ENCODE measurements around the gene TNS3. TPM values are rescaled to one million over a fixed set of nuclear protein-coding genes. Genes with fewer than 3 reads are reported as not detected.

Gene TNS3
- total and polyA plus RNA-seq, 10 of the 15 experiments (the other 5 are each of a cell fraction or from before 2014, with no cell fraction given): 0.27 to 2.7 (median 0.79) TPM

- in situ Hi-C loops (cut with MboI) (no loop called here), intact Hi-C loops (cut with micrococcal nuclease; ENCODE audit: unreplicated experiment) (no loop called here)
- ChIA-PET SMC1A (ENCODE audit: uncharacterized antibody, unreplicated experiment) (no interaction called here), CTCF (no interaction called here), RAD21 (ENCODE audit: unreplicated experiment) (no interaction called here), POLR2A (no interaction called here)
- Histone ChIP-seq H2AFZ (ENCODE audit: control insufficient read depth, low read depth, low read length) (no peak overlapping the region), H3K4me2 (ENCODE audit: control insufficient read depth, insufficient read depth) (no peak overlapping the region), H3K4me3 (no peak overlapping the region), H3K36me3 (ENCODE audit: control insufficient read depth in 2 of 2, insufficient read depth in 2 of 2, low read length in 1 of 2) (no peaks in the 10 kb centered on the region), H3K9ac (ENCODE audit: control insufficient read depth, insufficient read depth, low read length) (no peak overlapping the region), H3K27me3 (replicated peaks in 1 of 2; ENCODE audit: control insufficient read depth in 2 of 2, insufficient read depth in 2 of 2, low read length in 1 of 2) (no peaks in the 10 kb centered on the region; a peak in 1 of 4 replicates), H3K4me1 (ENCODE audit: control insufficient read depth, insufficient read depth, low read length) (no peaks in the 10 kb centered on the region), H3K9me3 (replicated peaks; ENCODE audit: control insufficient read depth, insufficient read depth, low read length) (no peaks in the 10 kb centered on the region), H4K20me1 (ENCODE audit: control insufficient read depth, insufficient read depth) (no peaks in the 10 kb centered on the region), H3K27ac (ENCODE audit: control insufficient read depth, insufficient read depth) (no peak overlapping the region), H3K79me2 (ENCODE audit: control insufficient read depth, insufficient read depth, low read length) (no peaks in the 10 kb centered on the region)
- no peak for DNase-seq (ENCODE audit: low read depth, low spot score)
- no peak for FAIRE-seq
- no peak for ATAC-seq
- no TSS peak for BruUV-seq (replicated peaks)
- TF ChIP-seq RELA (IDR thresholded peaks at IDR 0.05; ENCODE audit: borderline replicate concordance, partially characterized antibody) (no peak), MEF2B (IDR thresholded peaks at IDR 0.05; ENCODE audit: partially characterized antibody, poor library complexity, severe bottlenecking) (no peak), ZBTB40 (IDR thresholded peaks at IDR 0.05; ENCODE audit: borderline replicate concordance) (no peak)
- WGBS (ENCODE audit: insufficient coverage, insufficient replicate concordance, low lambda C conversion rate, missing lambda C conversion rate): 36% methylated on average over 6 of the region's 6 CpGs
Measured at GRCh38 chr7:47394216-47394615, 187.7 kb downstream of the TNS3 start.

- Histone ChIP-seq H3K9ac (ENCODE audit: control insufficient read depth, insufficient read depth, low read length) (no peak overlapping the region), H3K27ac (ENCODE audit: control insufficient read depth, insufficient read depth) (no peak overlapping the region), H3K36me3 (ENCODE audit: control insufficient read depth in 2 of 2, insufficient read depth in 2 of 2, low read length in 1 of 2) (no peaks in the 10 kb centered on the region), H3K79me2 (ENCODE audit: control insufficient read depth, insufficient read depth, low read length) (no peaks in the 10 kb centered on the region), H3K27me3 (replicated peaks in 1 of 2; ENCODE audit: control insufficient read depth in 2 of 2, insufficient read depth in 2 of 2, low read length in 1 of 2) (no peaks in the 10 kb centered on the region; a peak in 1 of 4 replicates), H2AFZ (ENCODE audit: control insufficient read depth, low read depth, low read length) (no peak overlapping the region), H3K4me1 (ENCODE audit: control insufficient read depth, insufficient read depth, low read length) (no peaks in the 10 kb centered on the region), H3K4me2 (ENCODE audit: control insufficient read depth, insufficient read depth) (no peak overlapping the region), H4K20me1 (ENCODE audit: control insufficient read depth, insufficient read depth) (no peaks in the 10 kb centered on the region), H3K9me3 (replicated peaks; ENCODE audit: control insufficient read depth, insufficient read depth, low read length) (no peaks in the 10 kb centered on the region), H3K4me3 (no peak overlapping the region)
- intact Hi-C loops (cut with micrococcal nuclease; ENCODE audit: unreplicated experiment): no loop called here
- FAIRE-seq: no peak
- CTCF ChIA-PET: no interaction called here
- no TSS peak for BruUV-seq (replicated peaks)
- WGBS (ENCODE audit: insufficient coverage, insufficient replicate concordance, low lambda C conversion rate, missing lambda C conversion rate): 31% methylated on average over 5 of the region's 7 CpGs
- in situ Hi-C loops (cut with MboI): no loop called here
- RAD21 ChIA-PET (ENCODE audit: unreplicated experiment): no interaction called here
- SMC1A ChIA-PET (ENCODE audit: uncharacterized antibody, unreplicated experiment): no interaction called here
- DNase-seq (ENCODE audit: low read depth, low spot score): no peak
- ATAC-seq: no peak
- POLR2A ChIA-PET: no interaction called here
- TF ChIP-seq SMARCA5 (IDR thresholded peaks at IDR 0.05): no peak
- TF ChIP-seq HSF1 (IDR thresholded peaks at IDR 0.05; ENCODE audit: low read depth, low read length): no peak
- no peak for TF ChIP-seq E2F4 (IDR thresholded peaks at IDR 0.05; ENCODE audit: low read depth, low read length)
- TF ChIP-seq TCF12 (IDR thresholded peaks at IDR 0.05; ENCODE audit: low read depth, low read length): no peak
- TF ChIP-seq CEBPB (IDR thresholded peaks at IDR 0.05; ENCODE audit: borderline replicate concordance in 1 of 2, low read depth in 2 of 2, low read length in 2 of 2): no peak
- no peak for TF ChIP-seq BMI1 (IDR thresholded peaks at IDR 0.05; ENCODE audit: borderline replicate concordance)
- TF ChIP-seq BRCA1 (IDR thresholded peaks at IDR 0.05; ENCODE audit: low read depth, low read length): no peak
- TF ChIP-seq MEF2B (IDR thresholded peaks at IDR 0.05; ENCODE audit: partially characterized antibody, poor library complexity, severe bottlenecking): no peak
Measured at GRCh38 chr7:47393406-47393805, 188.5 kb downstream of the TNS3 start.

All from GM12878 (cell line).